ENCODE results near the gene UGCG. TPM values are rescaled to one million over a fixed set of nuclear protein-coding genes. Genes with fewer than 3 reads are reported as not detected.

UGCG gene
- total and polyA plus RNA-seq, 10 of the 15 experiments (the other 5 are each of a cell fraction or from before 2014, with no cell fraction given) = 21.7 to 96.6 (median 48.9) TPM

- no peak for TF ChIP-seq TARDBP (IDR thresholded peaks at IDR 0.05; ENCODE audit: borderline replicate concordance)
- TF ChIP-seq PBX3 (IDR thresholded peaks at IDR 0.05; ENCODE audit: insufficient replicate concordance, low read depth, low read length) = no peak
- TF ChIP-seq EGR1 (IDR thresholded peaks at IDR 0.05; ENCODE audit: borderline replicate concordance in 1 of 2, low read depth in 2 of 2, low read length in 2 of 2) = peak in 1 of 2 experiments; percentile 87; a peak in 2 of 3 replicates
- TF ChIP-seq HDAC2 (IDR thresholded peaks at IDR 0.05) = no peak
- peak; percentile 65 for TF ChIP-seq NBN (IDR thresholded peaks at IDR 0.05)
- no peak for TF ChIP-seq GABPA (IDR thresholded peaks at IDR 0.05; ENCODE audit: low read depth)
- TF ChIP-seq GATAD2B (conservative IDR thresholded peaks at IDR 0.05; ENCODE audit: low read depth) = peak; percentile 93
- TF ChIP-seq SRF (IDR thresholded peaks at IDR 0.05; ENCODE audit: low read depth in 2 of 2, low read length in 2 of 2) = 0 out of 4 replicates have a peak, but pooled peaks of 1 of the 2 experiments have one; percentile 11
- no peak for TF ChIP-seq E4F1 (IDR thresholded peaks at IDR 0.05; ENCODE audit: borderline replicate concordance, partially characterized antibody)
- TF ChIP-seq PAX8 (IDR thresholded peaks at IDR 0.05) = no peak
- peak; percentile 81 for TF ChIP-seq MXI1 (IDR thresholded peaks at IDR 0.05; ENCODE audit: low read depth, low read length)
- TF ChIP-seq CBX3 (IDR thresholded peaks at IDR 0.05; ENCODE audit: borderline replicate concordance, low read depth) = no peak
- no peak for TF ChIP-seq BRCA1 (IDR thresholded peaks at IDR 0.05; ENCODE audit: low read depth, low read length)
- 0 out of 2 replicates have a peak, but pooled peaks have one; percentile 68 for TF ChIP-seq RB1 (IDR thresholded peaks at IDR 0.05; ENCODE audit: borderline replicate concordance)
- TF ChIP-seq NKRF (conservative IDR thresholded peaks at IDR 0.05) = peak; percentile 78
- no peak for TF ChIP-seq HDGF (IDR thresholded peaks at IDR 0.05)
- TF ChIP-seq MAX (IDR thresholded peaks at IDR 0.05; ENCODE audit: low read depth, low read length) = no peak
- no peak for TF ChIP-seq IRF3 (IDR thresholded peaks at IDR 0.05)
- TF ChIP-seq MYB (IDR thresholded peaks at IDR 0.05; ENCODE audit: borderline replicate concordance, low read depth, low read length) = no peak
- peak; percentile 45; the same call in 1 of the 2 replicates for TF ChIP-seq TCF12 (IDR thresholded peaks at IDR 0.05; ENCODE audit: low read depth, low read length)
- TF ChIP-seq CHD2 (IDR thresholded peaks at IDR 0.05; ENCODE audit: borderline replicate concordance, low read depth, low read length) = 0 out of 2 replicates have a peak, but pooled peaks have one; percentile 36
- TF ChIP-seq STAT3 (IDR thresholded peaks at IDR 0.05; ENCODE audit: low read depth, low read length) = no peak
- no peak for TF ChIP-seq SPI1 (IDR thresholded peaks at IDR 0.05; ENCODE audit: borderline replicate concordance, insufficient read depth, low read depth, low read length)
Observed at GRCh38 chr9:111895996-111896941, at the start of gene UGCG (continued).

Measured in GM12878 (cell line).